ENCODE data around the gene PEX14.

The PEX14 gene

GRCh38 chr1:10665226-10665625 lies 190.5 kb downstream of the PEX14 start:
- DNase-seq (ENCODE audit: low read depth) = no peak

GRCh38 chr1:10665930-10666850 lies 191.4 kb downstream of the PEX14 start:
- no peak for DNase-seq (ENCODE audit: low read depth)

GRCh38 chr1:10667861-10668761 lies 193.4 kb downstream of the PEX14 start:
- no peak for DNase-seq (ENCODE audit: low read depth)

GRCh38 chr1:10669570-10669969 lies 194.8 kb downstream of the PEX14 start:
- no peak for DNase-seq (ENCODE audit: low read depth)

- no peak for DNase-seq (ENCODE audit: low read depth)
Measured at GRCh38 chr1:10670190-10670589, 195.4 kb downstream of the PEX14 start.

GRCh38 chr1:10671090-10671489 lies 196.3 kb downstream of the PEX14 start:
- DNase-seq (ENCODE audit: low read depth) = no peak

GRCh38 chr1:10671622-10672342 lies 197.0 kb downstream of the PEX14 start:
- DNase-seq (ENCODE audit: low read depth) = no peak

- no peak for DNase-seq (ENCODE audit: low read depth)
Measured at GRCh38 chr1:10672343-10673050, 197.7 kb downstream of the PEX14 start.

GRCh38 chr1:10673109-10673711 lies 198.5 kb downstream of the PEX14 start:
- no peak for DNase-seq (ENCODE audit: low read depth)

- no peak for DNase-seq (ENCODE audit: low read depth)
Measured at GRCh38 chr1:10674222-10674621, 199.5 kb downstream of the PEX14 start.

- DNase-seq (ENCODE audit: low read depth) = no peak
Measured at GRCh38 chr1:10674700-10675609, 200.2 kb downstream of the PEX14 start.

- no peak for DNase-seq (ENCODE audit: low read depth)
Measured at GRCh38 chr1:10675813-10676212, 201.1 kb downstream of the PEX14 start.

GRCh38 chr1:10676963-10677362 lies 202.2 kb downstream of the PEX14 start:
- no peak for DNase-seq (ENCODE audit: low read depth)

- no peak for DNase-seq (ENCODE audit: low read depth)
Measured at GRCh38 chr1:10677491-10678391, 203.0 kb downstream of the PEX14 start.

- DNase-seq (ENCODE audit: low read depth) = no peak
Measured at GRCh38 chr1:10678402-10678801, 203.7 kb downstream of the PEX14 start.

GRCh38 chr1:10678852-10679251 lies 204.1 kb downstream of the PEX14 start:
- DNase-seq (ENCODE audit: low read depth) = no peak

- no peak for DNase-seq (ENCODE audit: low read depth)
Measured at GRCh38 chr1:10679496-10680220, 204.9 kb downstream of the PEX14 start.
